Upper lobe of left lung (tissue), 4 donors: ENCODE data around the gene TSPOAP1.

Source experiments
- CTCF ChIP-seq, 6 experiments: fragments of 450-650 bp in 4 of 6; fragments of 200-600 bp in 2 of 6; sonication (generic) in 2 of 6; IDR thresholded peaks; one replicate each; pipeline ENCODE4 v1.5.1; 2016 to 2019; ENCODE audit warnings: antibody characterized with exemption in 6 of 6
- EP300 ChIP-seq, 4 donors: sonication (generic); formaldehyde crosslinking; IDR thresholded peaks; one replicate each; pipeline ENCODE4 v1.5.1; 2017; ENCODE audit warnings: antibody characterized with exemption in 4 of 4, control low read depth in 2 of 4
- POLR2A ChIP-seq, 4 donors: fragments of 450-650 bp; IDR thresholded peaks; one replicate each; pipeline ENCODE4 v1.5.1; 2016 to 2017; ENCODE audit warnings: antibody characterized with exemption in 4 of 4, mild to moderate bottlenecking in 2 of 4

GRCh38 chr17:58275417-58275816 lies 53.2 kb downstream of the TSPOAP1 start:
- TF ChIP-seq CTCF (IDR thresholded peaks at IDR 0.05): no peak
- TF ChIP-seq EP300 (IDR thresholded peaks at IDR 0.05): no peak
- no peak for TF ChIP-seq POLR2A (IDR thresholded peaks at IDR 0.05)
